Tibial artery (tissue), 4 donors: Measurements from ENCODE around the gene CCDC201.

Experiments used
- DNase-seq, 2 donors: peaks; one replicate each; pipeline ENCODE4 v3.0.0-alpha.2; 2019
- H3K27ac ChIP-seq, 2 donors: fragments of 200-600 bp; sonication (generic) in 1 of 2; 1 replicate in 1 of 2; 2 replicates in 1 of 2; pipeline ENCODE4 v1.5.1; 2018 to 2019; ENCODE audit warnings: mild to moderate bottlenecking in 1 of 2
- H3K27me3 ChIP-seq, 2 donors: fragments of 200-600 bp; sonication (generic) in 1 of 2; one replicate each; pipeline versions ENCODE4 v1.5.1 to v1.6.0; 2016 to 2019
- H3K36me3 ChIP-seq, 3 donors: fragments of 200-600 bp; sonication (generic) in 2 of 3; one replicate each; pipeline ENCODE4 v1.5.1; 2016 to 2019; ENCODE audit warnings: mild to moderate bottlenecking in 2 of 3
- H3K4me1 ChIP-seq, 4 donors: fragments of 200-600 bp; sonication (generic) in 2 of 4; 1 replicate in 3 of 4; 2 replicates in 1 of 4; pipeline ENCODE4 v1.5.1; 2016 to 2019
- H3K4me3 ChIP-seq, 2 donors: fragments of 200-600 bp; sonication (generic) in 1 of 2; 1 replicate in 1 of 2; 2 replicates in 1 of 2; pipeline ENCODE4 v1.5.1; 2018 to 2019; ENCODE audit warnings: mild to moderate bottlenecking in 2 of 2
- H3K9me3 ChIP-seq, 3 donors: fragments of 200-600 bp; sonication (generic) in 1 of 3; one replicate each; pipeline ENCODE4 v1.5.1; 2016 to 2019
- CTCF ChIP-seq, 2 experiments: fragments of 200-600 bp in 1 of 2; fragments of 450-650 bp in 1 of 2; IDR thresholded peaks; one replicate each; pipeline ENCODE4 v1.5.1; 2017 to 2019; ENCODE audit warnings: antibody characterized with exemption in 2 of 2, mild to moderate bottlenecking in 1 of 2, moderate library complexity in 1 of 2
- intact Hi-C: fragments of 100-400 bp; cut with DNase I; formaldehyde crosslinking; loops from one replicate; pipeline ENCODE4 v1.15.0; 2023; ENCODE audit warnings: low total_unique reads

Gene CCDC201

GRCh38 chr7:45890125-45890901 lies 17.4 kb upstream of the CCDC201 start:
- H3K4me3 ChIP-seq = no peak overlapping the region
- H3K9me3 ChIP-seq = no peaks in the 10 kb centered on the region
- no peak for TF ChIP-seq CTCF (IDR thresholded peaks at IDR 0.05)
- no peaks in the 10 kb centered on the region for H3K36me3 ChIP-seq
- H3K27me3 ChIP-seq = peaks cover 0 to 44% of the 10 kb centered on the region in 2 donors
- intact Hi-C loops = no loop called here
- peaks cover 0 to 12% (median 10%) of the 10 kb centered on the region in 4 donors for H3K4me1 ChIP-seq
- no peak overlapping the region for H3K27ac ChIP-seq
- no peak for DNase-seq

GRCh38 chr7:45889367-45890067 lies 16.6 kb upstream of the CCDC201 start:
- Histone ChIP-seq H3K27me3 (peaks cover 0 to 52% of the 10 kb centered on the region in 2 donors), H3K9me3 (no peaks in the 10 kb centered on the region), H3K27ac (no peak overlapping the region), H3K4me3 (no peak overlapping the region), H3K4me1 (peaks cover 0 to 12% (median 10%) of the 10 kb centered on the region in 4 donors), H3K36me3 (no peaks in the 10 kb centered on the region)
- intact Hi-C loops = no loop called here
- no peak for TF ChIP-seq CTCF (IDR thresholded peaks at IDR 0.05)
- DNase-seq = no peak

- peak overlapping the region; percentile 25 to 47 for H3K4me3 ChIP-seq
- H3K27ac ChIP-seq = no peak overlapping the region
- peaks cover 0 to 12% (median 10%) of the 10 kb centered on the region in 4 donors for H3K4me1 ChIP-seq
- H3K36me3 ChIP-seq = no peaks in the 10 kb centered on the region
- no peak for DNase-seq
- intact Hi-C loops = no loop called here
- TF ChIP-seq CTCF (IDR thresholded peaks at IDR 0.05) = no peak
- H3K27me3 ChIP-seq = peaks cover 0 to 54% of the 10 kb centered on the region in 2 donors
- H3K9me3 ChIP-seq = no peaks in the 10 kb centered on the region
Observed at GRCh38 chr7:45888993-45889366, 16.1 kb upstream of the CCDC201 start.

GRCh38 chr7:45888185-45888992 lies 15.5 kb upstream of the CCDC201 start, which contains the start of gene IGFBP1:
Gene IGFBP1, plus strand, starts transcription at chr7:45888488. Its CDS starts 165 bp downstream, at chr7:45888653.
- intact Hi-C loops = no loop called here
- peaks cover 0 to 49% of the 10 kb centered on the region in 2 donors for H3K27me3 ChIP-seq
- DNase-seq = no peak

More at GRCh38 chr7:45888185-45888992, 15.5 kb upstream of the CCDC201 start, which contains the start of gene IGFBP1:
- no peaks in the 10 kb centered on the region for H3K36me3 ChIP-seq
- H3K9me3 ChIP-seq = no peaks in the 10 kb centered on the region
- H3K4me3 ChIP-seq = peak within 1 kb of the TSS; percentile 25 to 47
- no peak for TF ChIP-seq CTCF (IDR thresholded peaks at IDR 0.05)
- H3K4me1 ChIP-seq = peaks cover 0 to 12% (median 10%) of the 10 kb centered on the region in 4 donors
- H3K27ac ChIP-seq = no peak within 1 kb of the TSS
